Measurements from ENCODE around the gene RNF217.

GRCh38 chr6:125018136-125018535, 55.9 kb downstream of the RNF217 start:
- TF ChIP-seq CTCF (IDR thresholded peaks at IDR 0.05; ENCODE audit: control extremely low read depth in 1 of 3, insufficient read depth in 1 of 3, low read depth in 1 of 3, low read length in 3 of 3) (no peak), EGR1 (IDR thresholded peaks at IDR 0.05; ENCODE audit: borderline replicate concordance, low read depth, low read length) (no peak), POLR2A (IDR thresholded peaks at IDR 0.05; ENCODE audit: control extremely low read depth in 1 of 2, low read depth in 2 of 2, low read length in 2 of 2) (no peak), RXRA (IDR thresholded peaks at IDR 0.05; ENCODE audit: insufficient read depth, low read depth, low read length) (no peak), PHF8 (conservative IDR thresholded peaks at IDR 0.05; ENCODE audit: low read depth, low read length) (no peak), TCF12 (IDR thresholded peaks at IDR 0.05; ENCODE audit: low read depth, low read length) (no peak), JUND (IDR thresholded peaks at IDR 0.05; ENCODE audit: low read length) (no peak), KDM1A (IDR thresholded peaks at IDR 0.05; ENCODE audit: borderline replicate concordance, low read length) (no peak), EZH2 (IDR thresholded peaks at IDR 0.05; ENCODE audit: low read depth, low read length, severe bottlenecking) (no peak), MAX (IDR thresholded peaks at IDR 0.05) (no peak), POLR2AphosphoS5 (IDR thresholded peaks at IDR 0.05; ENCODE audit: low read depth, low read length) (no peak), RAD21 (IDR thresholded peaks at IDR 0.05 in 1 of 2, conservative IDR thresholded peaks at IDR 0.05 in 1 of 2; ENCODE audit: low read depth in 2 of 2, low read length in 2 of 2) (no peak), USF2 (IDR thresholded peaks at IDR 0.05; ENCODE audit: low read length) (no peak), CBX5 (IDR thresholded peaks at IDR 0.05; ENCODE audit: low read depth, low read length) (no peak)

Data from H1 (cell line).